ENCODE measurements around the gene ARHGEF11.

The ARHGEF11 gene

DNA sequence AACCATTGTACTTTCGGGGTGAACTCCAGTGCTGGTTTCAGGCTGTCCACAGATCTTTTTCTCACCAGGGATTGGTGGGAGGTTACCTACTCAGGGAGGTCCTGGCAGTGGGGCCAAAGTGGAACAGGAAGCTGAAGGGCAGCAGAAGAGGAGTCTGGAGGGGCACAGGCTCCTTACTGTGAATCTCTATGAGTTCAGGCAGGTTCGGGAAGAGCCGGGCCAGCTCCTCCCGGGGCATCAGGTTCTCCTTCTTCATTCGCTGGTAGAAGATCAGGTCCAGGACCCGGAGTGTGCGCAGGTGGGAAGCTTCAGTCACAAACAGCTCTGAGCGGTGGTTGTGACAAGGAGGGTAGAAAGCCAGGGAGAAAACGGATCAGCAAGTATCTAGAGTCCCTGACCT lies 98.4 kb downstream of the ARHGEF11 start:
- Mint-ChIP-seq H3K36me3 (ENCODE audit: low read depth) (peaks cover 3% of the 10 kb centered on the region), H3K9me3 (no peaks in the 10 kb centered on the region), H3K27me3 (ENCODE audit: low read depth) (no peaks in the 10 kb centered on the region), H3K27ac (no peak overlapping the region), H3K4me3 (no peak overlapping the region), H3K4me1 (ENCODE audit: low read depth) (no peaks in the 10 kb centered on the region)
- DNase-seq (ENCODE audit: low spot score): no peak

GRCh38 chr1:156945881-156946661 lies 99.5 kb downstream of the ARHGEF11 start:
- H3K9me3 Mint-ChIP-seq: no peaks in the 10 kb centered on the region
- H3K4me1 Mint-ChIP-seq (ENCODE audit: low read depth): no peaks in the 10 kb centered on the region
- no peak overlapping the region for H3K4me3 Mint-ChIP-seq
- no peaks in the 10 kb centered on the region for H3K27me3 Mint-ChIP-seq (ENCODE audit: low read depth)
- DNase-seq (ENCODE audit: low spot score): no peak
- H3K36me3 Mint-ChIP-seq (ENCODE audit: low read depth): peaks cover 3% of the 10 kb centered on the region
- no peak overlapping the region for H3K27ac Mint-ChIP-seq

GRCh38 chr1:156944848-156945247 lies 100.7 kb downstream of the ARHGEF11 start:
- H3K27me3 Mint-ChIP-seq (ENCODE audit: low read depth): no peaks in the 10 kb centered on the region
- H3K9me3 Mint-ChIP-seq: no peaks in the 10 kb centered on the region
- DNase-seq (ENCODE audit: low spot score): no peak
- H3K36me3 Mint-ChIP-seq (ENCODE audit: low read depth): peaks cover 1% of the 10 kb centered on the region
- no peak overlapping the region for H3K27ac Mint-ChIP-seq
- no peak overlapping the region for H3K4me3 Mint-ChIP-seq
- H3K4me1 Mint-ChIP-seq (ENCODE audit: low read depth): no peaks in the 10 kb centered on the region

- peaks cover 1% of the 10 kb centered on the region for H3K36me3 Mint-ChIP-seq (ENCODE audit: low read depth)
- H3K9me3 Mint-ChIP-seq: no peaks in the 10 kb centered on the region
- no peak overlapping the region for H3K27ac Mint-ChIP-seq
Observed at GRCh38 chr1:156944268-156944667, 101.3 kb downstream of the ARHGEF11 start.

GRCh38 chr1:156943756-156944155 lies 101.8 kb downstream of the ARHGEF11 start:
- Mint-ChIP-seq H3K9me3 (no peaks in the 10 kb centered on the region), H3K36me3 (ENCODE audit: low read depth) (peaks cover 1% of the 10 kb centered on the region), H3K4me1 (ENCODE audit: low read depth) (no peaks in the 10 kb centered on the region), H3K27ac (no peak overlapping the region), H3K4me3 (no peak overlapping the region), H3K27me3 (ENCODE audit: low read depth) (no peaks in the 10 kb centered on the region)
- no peak for DNase-seq (ENCODE audit: low spot score)

More at GRCh38 chr1:156944268-156944667, 101.3 kb downstream of the ARHGEF11 start:
- H3K4me1 Mint-ChIP-seq (ENCODE audit: low read depth): no peaks in the 10 kb centered on the region
- DNase-seq (ENCODE audit: low spot score): no peak
- no peaks in the 10 kb centered on the region for H3K27me3 Mint-ChIP-seq (ENCODE audit: low read depth)
- no peak overlapping the region for H3K4me3 Mint-ChIP-seq

DNA sequence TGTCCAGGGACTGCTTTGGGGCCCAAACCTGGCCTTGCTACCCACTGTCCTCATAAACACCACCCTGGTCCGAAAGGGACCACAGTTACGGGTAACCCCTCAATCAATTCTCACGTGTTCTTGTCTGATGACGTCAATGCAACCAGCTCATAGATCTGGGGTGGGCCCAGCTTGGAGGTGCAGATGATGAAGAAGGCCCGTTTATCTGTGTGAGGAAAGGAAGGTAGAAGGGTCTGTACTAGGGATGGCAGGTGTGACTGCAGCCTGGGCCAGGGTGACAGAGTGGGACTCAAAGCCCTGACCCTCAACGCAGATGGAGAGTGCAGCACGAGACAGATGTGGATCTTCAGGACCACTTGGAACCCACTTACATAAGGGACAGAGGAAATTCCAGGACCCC lies 103.0 kb downstream of the ARHGEF11 start:
- Mint-ChIP-seq H3K4me3 (no peak overlapping the region), H3K9me3 (no peaks in the 10 kb centered on the region), H3K27ac (no peak overlapping the region), H3K4me1 (ENCODE audit: low read depth) (no peaks in the 10 kb centered on the region), H3K27me3 (ENCODE audit: low read depth) (no peaks in the 10 kb centered on the region), H3K36me3 (ENCODE audit: low read depth) (peaks cover 1% of the 10 kb centered on the region)
- no peak for DNase-seq (ENCODE audit: low spot score)

- Mint-ChIP-seq H3K36me3 (ENCODE audit: low read depth) (peaks cover 1% of the 10 kb centered on the region), H3K4me1 (ENCODE audit: low read depth) (no peaks in the 10 kb centered on the region), H3K9me3 (no peaks in the 10 kb centered on the region), H3K27ac (no peak overlapping the region), H3K4me3 (no peak overlapping the region), H3K27me3 (ENCODE audit: low read depth) (no peaks in the 10 kb centered on the region)
- DNase-seq (ENCODE audit: low spot score): no peak
Observed at GRCh38 chr1:156942176-156942575, 103.4 kb downstream of the ARHGEF11 start.

- no peaks in the 10 kb centered on the region for H3K27me3 Mint-ChIP-seq (ENCODE audit: low read depth)
- H3K36me3 Mint-ChIP-seq (ENCODE audit: low read depth): peaks cover 1% of the 10 kb centered on the region
- no peak for DNase-seq (ENCODE audit: low spot score)
- no peak overlapping the region for H3K27ac Mint-ChIP-seq
- no peaks in the 10 kb centered on the region for H3K9me3 Mint-ChIP-seq
- no peak overlapping the region for H3K4me3 Mint-ChIP-seq
- H3K4me1 Mint-ChIP-seq (ENCODE audit: low read depth): no peaks in the 10 kb centered on the region
Observed at GRCh38 chr1:156941675-156942074, 103.9 kb downstream of the ARHGEF11 start.

DNA sequence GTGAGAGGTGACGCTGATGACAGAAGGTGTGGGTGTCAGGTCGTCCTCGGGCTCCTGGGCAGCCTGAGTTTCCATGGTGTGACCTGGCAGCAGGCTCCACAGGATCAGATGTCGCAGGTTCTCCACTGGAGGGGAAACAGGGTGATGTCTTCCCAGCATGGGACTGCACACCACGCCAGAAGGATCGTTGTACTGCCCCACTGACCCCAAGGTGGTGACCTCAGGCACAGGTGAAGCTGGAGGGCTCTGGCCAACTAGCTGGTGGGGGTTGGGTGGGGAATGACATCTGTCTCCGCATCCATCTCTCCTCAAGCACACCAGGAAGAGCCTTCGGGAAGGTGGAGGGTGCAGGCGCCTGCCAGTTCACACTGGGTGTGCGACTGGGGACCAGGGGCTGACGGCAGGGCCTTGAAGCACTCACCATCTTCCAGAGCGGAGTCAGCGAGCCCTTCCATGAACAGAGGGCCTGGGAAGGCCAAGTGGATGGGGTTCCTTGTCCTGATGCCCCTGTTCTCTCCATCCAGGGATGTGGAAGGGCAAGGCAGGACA lies 105.7 kb downstream of the ARHGEF11 start:
- H3K4me1 Mint-ChIP-seq (ENCODE audit: low read depth): no peaks in the 10 kb centered on the region
- no peak for DNase-seq (ENCODE audit: low spot score)
- no peaks in the 10 kb centered on the region for H3K27me3 Mint-ChIP-seq (ENCODE audit: low read depth)
- no peak overlapping the region for H3K4me3 Mint-ChIP-seq
- no peaks in the 10 kb centered on the region for H3K9me3 Mint-ChIP-seq
- no peak overlapping the region for H3K27ac Mint-ChIP-seq
- peaks cover 1% of the 10 kb centered on the region for H3K36me3 Mint-ChIP-seq (ENCODE audit: low read depth)

DNA sequence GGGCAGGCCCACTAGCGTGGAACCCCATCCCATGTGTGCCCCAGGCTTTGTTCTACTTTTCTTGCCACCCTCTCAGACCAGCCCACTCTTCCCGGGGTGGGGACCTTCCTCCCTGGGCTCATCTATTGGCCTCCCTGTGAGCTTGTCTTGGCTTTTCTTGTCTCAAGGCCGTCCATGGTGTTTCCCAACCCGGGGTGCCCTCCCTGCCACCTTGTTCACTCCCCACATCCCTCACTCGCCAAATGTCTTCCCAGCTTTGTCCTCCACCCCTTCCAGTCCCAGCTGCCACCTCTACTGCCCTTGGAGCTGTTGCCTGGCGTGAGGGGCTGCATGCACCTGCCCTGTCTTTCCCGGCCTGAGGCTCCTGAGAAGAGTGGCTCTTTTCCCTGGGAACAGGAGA lies 106.7 kb downstream of the ARHGEF11 start:
- Mint-ChIP-seq H3K27ac (no peak overlapping the region), H3K9me3 (no peaks in the 10 kb centered on the region), H3K4me1 (ENCODE audit: low read depth) (no peaks in the 10 kb centered on the region), H3K36me3 (ENCODE audit: low read depth) (peaks cover 1% of the 10 kb centered on the region), H3K4me3 (no peak overlapping the region), H3K27me3 (ENCODE audit: low read depth) (no peaks in the 10 kb centered on the region)
- DNase-seq (ENCODE audit: low spot score): no peak

GRCh38 chr1:156937883-156938282 lies 107.7 kb downstream of the ARHGEF11 start:
- Mint-ChIP-seq H3K9me3 (no peaks in the 10 kb centered on the region), H3K36me3 (ENCODE audit: low read depth) (peaks cover 1% of the 10 kb centered on the region), H3K27ac (no peak overlapping the region), H3K4me3 (no peak overlapping the region), H3K27me3 (ENCODE audit: low read depth) (peaks cover 4% of the 10 kb centered on the region), H3K4me1 (ENCODE audit: low read depth) (no peaks in the 10 kb centered on the region)
- no peak for DNase-seq (ENCODE audit: low spot score)

- no peaks in the 10 kb centered on the region for H3K4me1 Mint-ChIP-seq (ENCODE audit: low read depth)
Observed at GRCh38 chr1:156936721-156937220, 108.8 kb downstream of the ARHGEF11 start.

GRCh38 chr1:156936191-156936590 lies 109.4 kb downstream of the ARHGEF11 start:
- no peak overlapping the region for H3K4me3 Mint-ChIP-seq
- no peak overlapping the region for H3K27ac Mint-ChIP-seq
- H3K4me1 Mint-ChIP-seq (ENCODE audit: low read depth): peaks cover 4% of the 10 kb centered on the region
- peaks cover under 1% of the 10 kb centered on the region for H3K36me3 Mint-ChIP-seq (ENCODE audit: low read depth)
- no peaks in the 10 kb centered on the region for H3K9me3 Mint-ChIP-seq
- H3K27me3 Mint-ChIP-seq (ENCODE audit: low read depth): peaks cover 10% of the 10 kb centered on the region
- DNase-seq (ENCODE audit: low spot score): no peak

More at GRCh38 chr1:156936721-156937220, 108.8 kb downstream of the ARHGEF11 start:
- H3K27me3 Mint-ChIP-seq (ENCODE audit: low read depth): peaks cover 6% of the 10 kb centered on the region
- no peak overlapping the region for H3K27ac Mint-ChIP-seq
- DNase-seq (ENCODE audit: low spot score): no peak
- H3K36me3 Mint-ChIP-seq (ENCODE audit: low read depth): peaks cover 1% of the 10 kb centered on the region
- no peaks in the 10 kb centered on the region for H3K9me3 Mint-ChIP-seq
- no peak overlapping the region for H3K4me3 Mint-ChIP-seq

GRCh38 chr1:156935505-156936128 lies 109.9 kb downstream of the ARHGEF11 start:
- Mint-ChIP-seq H3K9me3 (no peaks in the 10 kb centered on the region), H3K27ac (no peak overlapping the region), H3K27me3 (ENCODE audit: low read depth) (peaks cover 16% of the 10 kb centered on the region), H3K36me3 (ENCODE audit: low read depth) (no peaks in the 10 kb centered on the region), H3K4me1 (ENCODE audit: low read depth) (peaks cover 4% of the 10 kb centered on the region), H3K4me3 (no peak overlapping the region)
- DNase-seq (ENCODE audit: low spot score): no peak
